ENCODE results near the gene CDC14B. TPM values are rescaled to one million over a fixed set of nuclear protein-coding genes. Genes with fewer than 3 reads are reported as not detected.
"Not testable (repeated sequence)": the region's sequence is repeated elsewhere in the genome, so short reads cannot be mapped to it uniquely, and the experiment has no call there.

The CDC14B gene
- polyA plus RNA-seq, 4 donors: 12.7 to 29.3 (median 27.4) TPM

GRCh38 chr9:96553070-96553469, 66.6 kb downstream of the CDC14B start:
- DNase-seq (ENCODE audit: low read depth in 4 of 4, low spot score in 3 of 4): no peak

- no peak for DNase-seq (ENCODE audit: low read depth in 4 of 4, low spot score in 3 of 4)
These were observed 68.2 kb downstream of the CDC14B start for GRCh38 chr9:96551403-96551802.

- no peak for DNase-seq (ENCODE audit: low read depth in 4 of 4, low spot score in 3 of 4)
These were observed 69.0 kb downstream of the CDC14B start for GRCh38 chr9:96550659-96551058.

- not testable (repeated sequence) for DNase-seq (ENCODE audit: low read depth in 4 of 4, low spot score in 3 of 4)
These were observed 76.5 kb downstream of the CDC14B start for GRCh38 chr9:96543131-96543530.

- DNase-seq (ENCODE audit: low read depth in 4 of 4, low spot score in 3 of 4): no peak
These were observed 79.5 kb downstream of the CDC14B start for GRCh38 chr9:96540106-96540505.

GRCh38 chr9:96532173-96532572, 87.5 kb downstream of the CDC14B start:
- DNase-seq (ENCODE audit: low read depth in 4 of 4, low spot score in 3 of 4): no peak

GRCh38 chr9:96524764-96525163, 94.9 kb downstream of the CDC14B start:
- DNase-seq (ENCODE audit: low read depth in 4 of 4, low spot score in 3 of 4): no peak

GRCh38 chr9:96524045-96524444, 95.6 kb downstream of the CDC14B start:
- DNase-seq (ENCODE audit: low read depth in 4 of 4, low spot score in 3 of 4): no peak

- no peak for DNase-seq (ENCODE audit: low read depth in 4 of 4, low spot score in 3 of 4)
These were observed 96.3 kb downstream of the CDC14B start for GRCh38 chr9:96523374-96523773.

- no peak for DNase-seq (ENCODE audit: low read depth in 4 of 4, low spot score in 3 of 4)
These were observed 97.3 kb downstream of the CDC14B start for GRCh38 chr9:96522366-96522765.

- DNase-seq (ENCODE audit: low read depth in 4 of 4, low spot score in 3 of 4): no peak
These were observed 99.9 kb downstream of the CDC14B start for GRCh38 chr9:96519787-96520186.

- DNase-seq (ENCODE audit: low read depth in 4 of 4, low spot score in 3 of 4): no peak
These were observed 100.5 kb downstream of the CDC14B start for GRCh38 chr9:96519095-96519494.

- no peak for DNase-seq (ENCODE audit: low read depth in 4 of 4, low spot score in 3 of 4)
These were observed 103.8 kb downstream of the CDC14B start for GRCh38 chr9:96515621-96516470.

- no peak for DNase-seq (ENCODE audit: low read depth in 4 of 4, low spot score in 3 of 4)
These were observed 104.9 kb downstream of the CDC14B start for GRCh38 chr9:96514800-96515158.

GRCh38 chr9:96514108-96514799, 105.4 kb downstream of the CDC14B start:
- no peak for DNase-seq (ENCODE audit: low read depth in 4 of 4, low spot score in 3 of 4)

- no peak for DNase-seq (ENCODE audit: low read depth in 4 of 4, low spot score in 3 of 4)
These were observed 106.0 kb downstream of the CDC14B start for GRCh38 chr9:96513622-96514021.

GRCh38 chr9:96512240-96512639, 107.4 kb downstream of the CDC14B start:
- no peak for DNase-seq (ENCODE audit: low read depth in 4 of 4, low spot score in 3 of 4)

- DNase-seq (ENCODE audit: low read depth in 4 of 4, low spot score in 3 of 4): no peak
These were observed 109.4 kb downstream of the CDC14B start for GRCh38 chr9:96510258-96510657.

GRCh38 chr9:96509848-96510247, 109.8 kb downstream of the CDC14B start:
- DNase-seq (ENCODE audit: low read depth in 4 of 4, low spot score in 3 of 4): no peak

GRCh38 chr9:96509026-96509425, 110.6 kb downstream of the CDC14B start:
- no peak for DNase-seq (ENCODE audit: low read depth in 4 of 4, low spot score in 3 of 4)

- no peak for DNase-seq (ENCODE audit: low read depth in 4 of 4, low spot score in 3 of 4)
These were observed 111.3 kb downstream of the CDC14B start for GRCh38 chr9:96508227-96508940.

Data from left renal pelvis (tissue), 4 donors.